ENCODE results near the gene CAMTA1. TPM values are rescaled to one million over a fixed set of nuclear protein-coding genes. Genes with fewer than 3 reads are reported as not detected.

The CAMTA1 gene
- total RNA-seq, 1 donor from 2014 or later = 62.9 TPM

- no peaks in the 10 kb centered on the region for H3K36me3 ChIP-seq
- H3K27me3 ChIP-seq = no peaks in the 10 kb centered on the region
- no peak overlapping the region for H3K27ac ChIP-seq
- intact Hi-C loops (cut with DNase I) = no loop called here
- no peak overlapping the region for H3K4me3 ChIP-seq
- H3K4me1 ChIP-seq = peaks cover 25% of the 10 kb centered on the region
- TF ChIP-seq POLR2A (IDR thresholded peaks at IDR 0.05) = no peak
- TF ChIP-seq POLR2AphosphoS5 (IDR thresholded peaks at IDR 0.05; ENCODE audit: insufficient read depth in 1 of 2, low read depth in 1 of 2) = no peak
- no peak for TF ChIP-seq CTCF (IDR thresholded peaks at IDR 0.05)
- no peak for DNase-seq (ENCODE audit: extremely low spot score in 2 of 2)
- H3K9me3 ChIP-seq = no peaks in the 10 kb centered on the region
Measured at GRCh38 chr1:7554385-7555235, 769.4 kb downstream of the CAMTA1 start.

DNA sequence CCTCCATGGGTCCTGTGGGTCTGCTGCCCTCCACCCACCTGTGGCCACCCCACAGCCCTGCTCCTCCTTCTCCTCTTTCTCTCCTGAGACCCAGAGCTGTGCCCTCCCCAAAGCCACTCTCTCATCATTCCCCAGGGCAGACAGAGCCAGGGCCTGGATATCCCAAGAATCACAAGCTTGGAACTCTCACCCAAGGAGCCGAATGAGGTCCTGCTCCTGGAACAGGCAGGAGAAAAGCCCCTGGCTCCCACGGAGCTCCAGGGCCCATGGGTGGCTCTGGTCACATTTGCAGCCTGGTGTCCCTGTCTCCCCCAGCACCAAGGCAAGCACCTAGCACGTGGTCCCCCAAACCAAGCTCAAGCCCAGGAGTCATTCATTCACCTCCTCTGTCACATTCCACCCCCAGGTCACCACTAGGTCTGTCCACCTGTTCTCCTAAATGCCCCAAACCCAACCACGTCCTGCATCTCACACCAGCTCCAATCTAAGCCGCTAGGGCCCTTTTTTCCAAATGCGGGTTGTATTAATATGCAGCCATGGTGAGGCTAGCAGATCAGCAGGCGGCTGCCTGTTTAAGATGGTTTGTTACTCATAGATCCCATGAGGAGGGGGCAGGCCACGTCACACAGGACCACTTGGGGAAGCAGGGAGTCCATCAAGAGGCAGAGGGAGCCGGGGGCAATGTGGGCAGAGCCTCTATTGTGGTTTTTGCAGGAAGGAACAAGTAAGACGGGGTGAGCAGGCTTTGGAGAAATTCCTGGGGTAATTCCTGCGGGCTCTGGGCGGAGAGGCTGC lies 770.3 kb downstream of the CAMTA1 start:
- no peaks in the 10 kb centered on the region for H3K36me3 ChIP-seq
- H3K27ac ChIP-seq = no peak overlapping the region
- no peaks in the 10 kb centered on the region for H3K27me3 ChIP-seq
- TF ChIP-seq POLR2AphosphoS5 (IDR thresholded peaks at IDR 0.05; ENCODE audit: insufficient read depth in 1 of 2, low read depth in 1 of 2) (no peak), POLR2A (IDR thresholded peaks at IDR 0.05) (no peak), CTCF (IDR thresholded peaks at IDR 0.05) (no peak)
- intact Hi-C loops (cut with DNase I) = no loop called here
- H3K9me3 ChIP-seq = no peaks in the 10 kb centered on the region
- no peak overlapping the region for H3K4me3 ChIP-seq
- H3K4me1 ChIP-seq = peaks cover 15% of the 10 kb centered on the region
- no peak for DNase-seq (ENCODE audit: extremely low spot score in 2 of 2)

DNA sequence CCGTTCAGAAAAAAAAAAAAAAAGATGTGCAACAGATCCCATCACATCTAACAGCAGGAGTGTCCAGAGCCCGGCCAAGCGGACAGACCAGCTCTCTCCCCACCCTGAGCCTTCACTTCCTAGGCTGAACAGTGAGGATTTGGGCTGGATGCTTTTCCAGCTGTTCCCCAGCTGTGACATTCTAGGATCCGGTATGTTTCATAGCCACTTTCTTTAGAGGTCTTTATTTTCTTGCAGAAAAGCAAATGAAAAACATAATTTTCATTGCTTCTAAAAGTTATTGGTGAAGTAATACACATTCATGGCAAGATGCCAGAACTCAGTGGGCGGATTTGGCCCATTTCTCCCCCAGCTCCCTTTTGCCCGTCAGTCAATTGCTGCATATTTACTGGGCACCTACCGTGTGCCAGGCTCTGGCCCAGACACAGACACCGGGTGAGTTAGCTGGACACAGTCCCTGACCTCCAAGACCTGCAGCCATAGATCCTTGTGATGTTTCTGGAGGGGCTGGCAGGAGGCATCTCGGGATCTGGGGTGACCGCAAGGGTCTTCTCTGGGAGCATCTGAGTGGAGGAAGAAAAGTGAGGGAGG lies 772.1 kb downstream of the CAMTA1 start:
- intact Hi-C loops (cut with DNase I) = no loop called here
- Histone ChIP-seq H3K9me3 (no peaks in the 10 kb centered on the region), H3K4me1 (no peaks in the 10 kb centered on the region), H3K4me3 (no peak overlapping the region), H3K27ac (no peak overlapping the region), H3K27me3 (no peaks in the 10 kb centered on the region), H3K36me3 (no peaks in the 10 kb centered on the region)
- DNase-seq (ENCODE audit: extremely low spot score in 2 of 2) = no peak
- TF ChIP-seq POLR2AphosphoS5 (IDR thresholded peaks at IDR 0.05; ENCODE audit: insufficient read depth in 1 of 2, low read depth in 1 of 2) (no peak), POLR2A (IDR thresholded peaks at IDR 0.05) (no peak), CTCF (IDR thresholded peaks at IDR 0.05) (no peak)

DNA sequence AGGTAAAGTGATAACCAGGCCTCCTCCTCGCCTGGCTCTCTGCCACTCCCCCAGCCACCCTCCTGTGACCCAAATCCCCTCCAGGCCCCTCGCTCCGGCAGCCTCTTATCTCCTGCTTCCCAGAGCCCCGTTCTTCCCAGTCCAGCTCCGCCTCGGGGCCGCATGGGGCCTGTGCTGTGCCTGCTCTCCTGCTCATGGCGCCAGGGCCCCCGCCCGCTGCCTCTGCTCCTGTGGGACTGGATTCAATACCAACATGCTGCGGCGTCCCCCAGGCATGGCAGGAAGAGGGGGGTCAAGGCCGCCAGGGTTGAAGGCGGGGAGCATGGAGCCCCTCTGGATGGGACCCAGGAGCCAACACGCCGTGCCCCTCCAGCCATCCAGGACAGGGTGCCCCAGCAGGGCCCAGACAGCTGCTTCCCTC lies 772.8 kb downstream of the CAMTA1 start:
- Histone ChIP-seq H3K4me3 (no peak overlapping the region), H3K36me3 (no peaks in the 10 kb centered on the region), H3K27ac (no peak overlapping the region), H3K9me3 (no peaks in the 10 kb centered on the region), H3K4me1 (no peaks in the 10 kb centered on the region), H3K27me3 (no peaks in the 10 kb centered on the region)
- intact Hi-C loops (cut with DNase I) = no loop called here
- no peak for DNase-seq (ENCODE audit: extremely low spot score in 2 of 2)
- TF ChIP-seq CTCF (IDR thresholded peaks at IDR 0.05) (no peak), POLR2AphosphoS5 (IDR thresholded peaks at IDR 0.05; ENCODE audit: insufficient read depth in 1 of 2, low read depth in 1 of 2) (no peak), POLR2A (IDR thresholded peaks at IDR 0.05) (no peak)
